Neural progenitor cell (in vitro differentiated cells): ENCODE measurements around the gene LAMC1. TPM values are rescaled to one million over a fixed set of nuclear protein-coding genes. Genes with fewer than 3 reads are reported as not detected.

Experiments
- DNase-seq: peaks from one replicate; pipeline ENCODE4 v3.0.0-alpha.2; 2016; ENCODE audit warnings: low spot score
- H2AFZ ChIP-seq: fragments of 200-600 bp; sonication (generic); replicated peaks from 2 replicates; pipeline ENCODE4 v1.6.1; 2016; ENCODE audit warnings: antibody characterized with exemption
- H3F3A ChIP-seq: fragments of 200-600 bp; sonication (generic); 2 replicates; pipeline ENCODE4 v1.6.1; 2016; ENCODE audit warnings: antibody characterized with exemption, low read depth
- H3K27ac ChIP-seq: fragments of 200-600 bp; sonication (generic); 2 replicates; pipeline ENCODE4 v1.5.1; 2016; ENCODE audit warnings: mild to moderate bottlenecking
- H3K27me3 ChIP-seq: fragments of 200-600 bp; sonication (generic); 2 replicates; pipeline ENCODE4 v1.6.1; 2016; ENCODE audit warnings: mild to moderate bottlenecking, moderate library complexity
- H3K36me3 ChIP-seq: fragments of 200-600 bp; sonication (generic); 2 replicates; pipeline ENCODE4 v1.5.1; 2016
- H3K4me1 ChIP-seq: fragments of 200-600 bp; sonication (generic); 2 replicates; pipeline ENCODE4 v1.6.1; 2016; ENCODE audit warnings: mixed run types
- H3K4me2 ChIP-seq: fragments of 200-600 bp; sonication (generic); 2 replicates; pipeline ENCODE4 v1.6.1; 2016
- H3K4me3 ChIP-seq: fragments of 200-600 bp; sonication (generic); 2 replicates; pipeline ENCODE4 v1.5.1; 2016
- H3K79me2 ChIP-seq: fragments of 200-600 bp; sonication (generic); 2 replicates; pipeline ENCODE4 v1.6.1; 2016; ENCODE audit warnings: low read depth
- H3K9ac ChIP-seq: fragments of 200-600 bp; sonication (generic); 2 replicates; pipeline ENCODE4 v1.6.1; 2016
- H3K9me3 ChIP-seq: fragments of 200-600 bp; sonication (generic); 2 replicates; pipeline ENCODE4 v1.5.1; 2016; ENCODE audit warnings: low read depth
- H4K20me1 ChIP-seq: fragments of 200-600 bp; sonication (generic); 2 replicates; pipeline ENCODE4 v1.6.1; 2016; ENCODE audit warnings: low read depth
- H3K27ac Mint-ChIP-seq: 3 replicates; pipeline ENCODE4 v1.8.0; 2021; ENCODE audit warnings: mixed read lengths
- H3K27me3 Mint-ChIP-seq: 2 replicates; pipeline ENCODE4 v1.8.0; 2022; ENCODE audit warnings: low read depth, mild to moderate bottlenecking, inconsistent platforms, moderate library complexity, mixed read lengths; ENCODE audit not compliant: insufficient read depth
- H3K36me3 Mint-ChIP-seq: 3 replicates; pipeline ENCODE4 v1.8.0; 2021; ENCODE audit warnings: mixed read lengths
- H3K4me1 Mint-ChIP-seq: 3 replicates; pipeline ENCODE4 v1.8.0; 2021; ENCODE audit warnings: mixed read lengths
- H3K4me3 Mint-ChIP-seq: 3 replicates; pipeline ENCODE4 v1.8.0; 2021; ENCODE audit warnings: mild to moderate bottlenecking, moderate library complexity, mixed read lengths
- H3K9me3 Mint-ChIP-seq: 3 replicates; pipeline ENCODE4 v1.8.0; 2020; ENCODE audit warnings: mixed read lengths
- EZH2 ChIP-seq: fragments of 200-600 bp; sonication (generic); IDR thresholded peaks from 2 replicates; pipeline ENCODE4 v1.6.1; 2017; ENCODE audit warnings: antibody characterized with exemption, mild to moderate bottlenecking, moderate library complexity
- EZH2phosphoT487 ChIP-seq: fragments of 200-600 bp; sonication (generic); IDR thresholded peaks from 2 replicates; pipeline ENCODE4 v1.6.1; 2017; ENCODE audit warnings: antibody characterized with exemption
- total RNA-seq: library from RNA; depleted of rRNA; stranded (reverse); fragments of >200 nt; gene quantifications from 2 replicates; pipeline ENCODE4 v1.2.3, GENCODE V29; 2015; ENCODE audit warnings: low replicate concordance
- TF ChIP-seq, protein P1 (sequence below): fragments of 200-600 bp; sonication (generic); IDR thresholded peaks from 2 replicates; pipeline ENCODE4 v1.5.1; 2017; ENCODE audit warnings: antibody characterized with exemption, mild to moderate bottlenecking

Gene LAMC1
- total RNA-seq, 1 donor from 2014 or later, result 90.2 TPM

DNA sequence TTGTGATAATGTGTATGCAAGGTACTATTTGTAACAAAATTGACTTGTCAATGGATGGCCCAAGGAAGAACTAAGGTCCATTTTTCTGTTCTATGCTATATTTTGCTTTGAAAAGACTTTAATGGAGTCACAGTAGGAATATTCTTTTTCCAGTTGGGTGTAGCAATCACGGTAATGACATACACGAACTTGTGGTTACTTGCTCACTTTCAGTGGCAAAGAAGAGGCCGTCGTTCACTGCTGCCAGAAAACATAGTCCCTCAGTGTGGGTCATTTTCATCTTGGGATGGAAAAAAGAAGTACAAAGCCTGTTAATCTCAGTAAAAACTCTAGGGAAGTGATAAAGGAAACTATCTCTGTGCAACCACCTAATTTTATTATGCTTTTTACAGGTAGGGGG lies 115.1 kb downstream of the LAMC1 start:
- Histone ChIP-seq H3K4me2 (no peak overlapping the region), H3K9me3 (no peaks in the 10 kb centered on the region), H3K27ac (no peak overlapping the region), H3K27me3 (no peaks in the 10 kb centered on the region), H3F3A (no peaks in the 10 kb centered on the region), H3K9ac (no peak overlapping the region), H2AFZ (no peak overlapping the region), H3K36me3 (peaks cover 8% of the 10 kb centered on the region), H3K4me1 (no peaks in the 10 kb centered on the region), H3K4me3 (no peak overlapping the region), H4K20me1 (no peaks in the 10 kb centered on the region), H3K79me2 (no peaks in the 10 kb centered on the region)
- no peak overlapping the region for H3K4me3 Mint-ChIP-seq
- no peak for DNase-seq
- TF ChIP-seq, protein P1, sequence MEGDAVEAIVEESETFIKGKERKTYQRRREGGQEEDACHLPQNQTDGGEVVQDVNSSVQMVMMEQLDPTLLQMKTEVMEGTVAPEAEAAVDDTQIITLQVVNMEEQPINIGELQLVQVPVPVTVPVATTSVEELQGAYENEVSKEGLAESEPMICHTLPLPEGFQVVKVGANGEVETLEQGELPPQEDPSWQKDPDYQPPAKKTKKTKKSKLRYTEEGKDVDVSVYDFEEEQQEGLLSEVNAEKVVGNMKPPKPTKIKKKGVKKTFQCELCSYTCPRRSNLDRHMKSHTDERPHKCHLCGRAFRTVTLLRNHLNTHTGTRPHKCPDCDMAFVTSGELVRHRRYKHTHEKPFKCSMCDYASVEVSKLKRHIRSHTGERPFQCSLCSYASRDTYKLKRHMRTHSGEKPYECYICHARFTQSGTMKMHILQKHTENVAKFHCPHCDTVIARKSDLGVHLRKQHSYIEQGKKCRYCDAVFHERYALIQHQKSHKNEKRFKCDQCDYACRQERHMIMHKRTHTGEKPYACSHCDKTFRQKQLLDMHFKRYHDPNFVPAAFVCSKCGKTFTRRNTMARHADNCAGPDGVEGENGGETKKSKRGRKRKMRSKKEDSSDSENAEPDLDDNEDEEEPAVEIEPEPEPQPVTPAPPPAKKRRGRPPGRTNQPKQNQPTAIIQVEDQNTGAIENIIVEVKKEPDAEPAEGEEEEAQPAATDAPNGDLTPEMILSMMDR, result no peak
- no peak for TF ChIP-seq EZH2phosphoT487
- no peak for TF ChIP-seq EZH2
- peaks cover 56% of the 10 kb centered on the region for H3K36me3 Mint-ChIP-seq
- no peak overlapping the region for H3K27ac Mint-ChIP-seq
- no peaks in the 10 kb centered on the region for H3K9me3 Mint-ChIP-seq
- H3K4me1 Mint-ChIP-seq, result peaks cover 3% of the 10 kb centered on the region
- H3K27me3 Mint-ChIP-seq, result peaks cover 2% of the 10 kb centered on the region

DNA sequence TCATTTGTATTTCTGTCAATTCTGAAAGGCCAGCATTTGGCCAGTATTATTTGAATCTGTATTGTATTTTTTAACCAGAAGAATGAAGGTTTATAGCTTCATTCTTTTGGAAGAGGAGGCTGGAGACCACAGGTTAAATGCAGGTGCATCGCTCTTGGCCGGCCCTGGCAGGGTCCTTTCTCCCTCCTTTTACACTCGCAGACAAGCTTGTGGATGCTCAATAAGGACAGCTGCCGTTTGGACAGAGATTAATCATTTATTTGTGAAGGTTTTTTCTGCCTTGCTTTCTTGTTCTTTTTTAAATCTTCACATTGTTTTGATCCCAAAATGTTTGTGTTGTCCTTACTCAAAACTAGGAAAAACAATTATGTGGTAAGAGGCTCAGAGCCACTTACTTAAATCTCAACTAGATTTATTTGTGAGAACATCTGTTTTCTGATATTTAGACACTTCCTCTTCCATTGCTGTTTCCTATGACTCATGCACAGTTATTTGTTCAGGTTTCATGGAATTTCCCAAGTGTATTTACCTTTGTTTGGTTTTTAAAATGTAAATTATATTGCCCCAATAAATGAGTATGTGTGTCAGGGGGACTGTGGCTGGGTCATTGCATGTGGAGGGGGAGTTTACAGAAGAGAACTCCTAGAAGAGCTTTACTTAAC lies 116.2 kb downstream of the LAMC1 start:
- TF ChIP-seq, protein P1, result no peak
- no peak for TF ChIP-seq EZH2
- TF ChIP-seq EZH2phosphoT487, result no peak
- Histone ChIP-seq H3K27me3 (no peaks in the 10 kb centered on the region), H3F3A (no peaks in the 10 kb centered on the region), H3K9ac (no peak overlapping the region), H3K27ac (no peak overlapping the region), H2AFZ (no peak overlapping the region), H4K20me1 (no peaks in the 10 kb centered on the region), H3K4me2 (no peak overlapping the region), H3K4me1 (no peaks in the 10 kb centered on the region), H3K36me3 (peaks cover 8% of the 10 kb centered on the region), H3K4me3 (no peak overlapping the region), H3K9me3 (no peaks in the 10 kb centered on the region), H3K79me2 (no peaks in the 10 kb centered on the region)
- no peak for DNase-seq
- peaks cover 54% of the 10 kb centered on the region for H3K36me3 Mint-ChIP-seq
- H3K27me3 Mint-ChIP-seq, result peaks cover 2% of the 10 kb centered on the region
- H3K4me3 Mint-ChIP-seq, result no peak overlapping the region
- H3K9me3 Mint-ChIP-seq, result no peaks in the 10 kb centered on the region
- no peak overlapping the region for H3K27ac Mint-ChIP-seq
- H3K4me1 Mint-ChIP-seq, result peaks cover 3% of the 10 kb centered on the region

DNA sequence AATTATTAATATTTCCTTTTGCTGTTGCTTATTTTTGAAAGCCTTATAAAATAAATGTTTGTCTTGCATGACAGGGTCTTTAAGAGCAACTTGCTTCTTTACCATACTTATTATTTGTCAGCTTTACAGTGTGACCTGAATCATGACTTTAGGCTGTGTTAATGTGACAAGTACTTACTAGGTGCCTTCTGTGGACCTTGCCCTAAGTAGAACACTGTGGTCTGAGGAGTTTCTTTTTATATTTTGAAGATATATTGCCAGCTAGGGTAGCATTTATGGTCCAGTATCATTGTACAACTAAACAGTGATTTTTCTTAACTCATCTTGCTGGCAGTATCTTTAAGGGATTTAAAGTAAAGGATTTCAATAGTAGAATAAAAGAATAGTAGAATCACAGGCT lies 117.4 kb downstream of the LAMC1 start:
- H3K9ac ChIP-seq, result no peak overlapping the region
- no peak for TF ChIP-seq EZH2phosphoT487
- TF ChIP-seq EZH2, result no peak
- TF ChIP-seq, protein P1, result no peak
- H3K36me3 Mint-ChIP-seq, result peaks cover 55% of the 10 kb centered on the region

More for the DNA sequence above, 117.4 kb downstream of the LAMC1 start:
- H3K27me3 Mint-ChIP-seq, result peaks cover 2% of the 10 kb centered on the region
- Histone ChIP-seq H4K20me1 (no peaks in the 10 kb centered on the region), H3K4me1 (no peaks in the 10 kb centered on the region), H3K4me3 (no peak overlapping the region), H3K79me2 (no peaks in the 10 kb centered on the region), H3K36me3 (peaks cover 8% of the 10 kb centered on the region), H3K27me3 (no peaks in the 10 kb centered on the region), H3K9me3 (no peaks in the 10 kb centered on the region), H3K4me2 (no peak overlapping the region), H2AFZ (no peak overlapping the region), H3F3A (no peaks in the 10 kb centered on the region), H3K27ac (no peak overlapping the region)
- no peak for DNase-seq
- H3K9me3 Mint-ChIP-seq, result no peaks in the 10 kb centered on the region
- H3K4me3 Mint-ChIP-seq, result no peak overlapping the region
- H3K27ac Mint-ChIP-seq, result no peak overlapping the region
- peaks cover 3% of the 10 kb centered on the region for H3K4me1 Mint-ChIP-seq
